ENCODE data around the gene NOL6. TPM values are rescaled to one million over a fixed set of nuclear protein-coding genes. Genes with fewer than 3 reads are reported as not detected.

The NOL6 gene
- total RNA-seq, 1 experiment from 2014 or later: 64.4 TPM

DNA sequence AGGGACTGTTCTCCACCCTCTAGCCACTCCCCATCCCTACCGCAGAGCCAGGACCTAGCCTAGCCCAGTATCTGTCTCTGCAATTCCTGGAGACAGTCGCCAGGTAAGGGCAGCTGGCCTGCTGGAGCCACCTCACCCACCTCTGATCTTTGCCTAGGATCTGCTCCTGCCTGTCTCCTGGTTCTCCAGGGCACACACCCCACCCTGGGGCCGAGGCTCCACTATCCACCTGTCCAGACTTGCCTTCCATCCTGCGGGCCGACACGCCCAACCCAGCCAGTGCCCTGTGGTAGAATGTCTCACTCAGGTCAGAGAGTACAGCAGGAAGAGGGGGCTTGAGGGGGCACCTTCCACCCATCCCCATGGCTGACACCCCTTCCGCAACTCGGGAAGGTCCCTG lies 55.6 kb downstream of the NOL6 start:
- WGBS (ENCODE audit: extremely low coverage, insufficient read length, low lambda C conversion rate): no CpG with 5 or more reads among the region's 8 CpGs
- no peak overlapping the region for H2AFZ ChIP-seq (ENCODE audit: low read length)
- no peak for DNase-seq
- H3K79me2 ChIP-seq (ENCODE audit: insufficient read depth, low read length): no peaks in the 10 kb centered on the region
- H2BK120ac ChIP-seq (ENCODE audit: low read depth, low read length, poor library complexity, severe bottlenecking): no peak overlapping the region
- H3K79me1 ChIP-seq (ENCODE audit: insufficient read depth, low read depth, low read length, poor library complexity, severe bottlenecking): no peaks in the 10 kb centered on the region
- H3K14ac ChIP-seq (ENCODE audit: insufficient read depth, low read length): no peak overlapping the region
- no peak overlapping the region for H4K5ac ChIP-seq (ENCODE audit: insufficient read length, low read depth, low read length)
- H3K56ac ChIP-seq (ENCODE audit: insufficient read length, low read depth, low read length): no peak overlapping the region
- no peak overlapping the region for H3K9ac ChIP-seq (ENCODE audit: extremely low read depth, insufficient read length, low read length)
- H3K18ac ChIP-seq (ENCODE audit: insufficient read length, low read depth, low read length): no peak overlapping the region
- TF ChIP-seq, protein P1, sequence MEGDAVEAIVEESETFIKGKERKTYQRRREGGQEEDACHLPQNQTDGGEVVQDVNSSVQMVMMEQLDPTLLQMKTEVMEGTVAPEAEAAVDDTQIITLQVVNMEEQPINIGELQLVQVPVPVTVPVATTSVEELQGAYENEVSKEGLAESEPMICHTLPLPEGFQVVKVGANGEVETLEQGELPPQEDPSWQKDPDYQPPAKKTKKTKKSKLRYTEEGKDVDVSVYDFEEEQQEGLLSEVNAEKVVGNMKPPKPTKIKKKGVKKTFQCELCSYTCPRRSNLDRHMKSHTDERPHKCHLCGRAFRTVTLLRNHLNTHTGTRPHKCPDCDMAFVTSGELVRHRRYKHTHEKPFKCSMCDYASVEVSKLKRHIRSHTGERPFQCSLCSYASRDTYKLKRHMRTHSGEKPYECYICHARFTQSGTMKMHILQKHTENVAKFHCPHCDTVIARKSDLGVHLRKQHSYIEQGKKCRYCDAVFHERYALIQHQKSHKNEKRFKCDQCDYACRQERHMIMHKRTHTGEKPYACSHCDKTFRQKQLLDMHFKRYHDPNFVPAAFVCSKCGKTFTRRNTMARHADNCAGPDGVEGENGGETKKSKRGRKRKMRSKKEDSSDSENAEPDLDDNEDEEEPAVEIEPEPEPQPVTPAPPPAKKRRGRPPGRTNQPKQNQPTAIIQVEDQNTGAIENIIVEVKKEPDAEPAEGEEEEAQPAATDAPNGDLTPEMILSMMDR (conservative IDR thresholded peaks at IDR 0.05): no peak
- no peak overlapping the region for H3K4ac ChIP-seq (ENCODE audit: low read depth, low read length)
- peaks cover 3% of the 10 kb centered on the region for H3K27me3 Mint-ChIP-seq (ENCODE audit: low read depth)
- H2BK12ac ChIP-seq (ENCODE audit: insufficient read length, low read depth, low read length): no peak overlapping the region
- H2BK5ac ChIP-seq (ENCODE audit: insufficient read length, low read length): no peak overlapping the region
- H3K27ac Mint-ChIP-seq: no peak overlapping the region
- no peak overlapping the region for H2BK15ac ChIP-seq (ENCODE audit: low read depth, low read length)
- no peaks in the 10 kb centered on the region for H3K4me1 ChIP-seq (ENCODE audit: insufficient read depth, low read length)
- no peak overlapping the region for H3K23ac ChIP-seq (ENCODE audit: insufficient read length, low read depth, low read length)
- H4K8ac ChIP-seq (replicated peaks; ENCODE audit: insufficient read length, low read depth, low read length): no peak overlapping the region
- no peaks in the 10 kb centered on the region for H4K20me1 ChIP-seq (ENCODE audit: control insufficient read depth, insufficient read depth, insufficient read length)
- no peak overlapping the region for H4K91ac ChIP-seq (ENCODE audit: insufficient read length, low read depth, low read length)
- no peak overlapping the region for H2BK20ac ChIP-seq (ENCODE audit: low read depth, low read length, poor library complexity, severe bottlenecking)
- H3K27me3 ChIP-seq (ENCODE audit: insufficient read depth, low read length): no peaks in the 10 kb centered on the region
- H3K4me3 Mint-ChIP-seq: no peak overlapping the region
- H3K27ac ChIP-seq (ENCODE audit: insufficient read length, low read depth, low read length): no peak overlapping the region
- H3K4me1 Mint-ChIP-seq: peaks cover 7 to 13% of the 10 kb centered on the region in 2 experiments
- no peaks in the 10 kb centered on the region for H3K36me3 Mint-ChIP-seq (ENCODE audit: insufficient read depth in 1 of 3, low read depth in 3 of 3)
- no peaks in the 10 kb centered on the region for H3K9me3 Mint-ChIP-seq
- no peak overlapping the region for H3T11ph ChIP-seq (ENCODE audit: low read length)
- no peaks in the 10 kb centered on the region for H3K9me3 ChIP-seq (ENCODE audit: control insufficient read depth, low read depth, low read length)
- no peaks in the 10 kb centered on the region for H3K23me2 ChIP-seq (ENCODE audit: insufficient read length, low read depth, low read length, poor library complexity, severe bottlenecking)
- no peak overlapping the region for H2AK5ac ChIP-seq (ENCODE audit: insufficient read length, low read length)
- no peak overlapping the region for H3K4me2 ChIP-seq (ENCODE audit: insufficient read depth, insufficient read length, low read length)

Measured in H9 (cell line).